Measurements from ENCODE around the gene SH2D1A. TPM values are rescaled to one million over a fixed set of nuclear protein-coding genes. Genes with fewer than 3 reads are reported as not detected.

Gene SH2D1A
- total and polyA plus RNA-seq, 3 donors from 2014 or later, result 0.82 TPM; not detected in 2

GRCh38 chrX:124343016-124343415 is 3.3 kb upstream of the SH2D1A start:
- TF ChIP-seq CTCF (IDR thresholded peaks at IDR 0.05) (no peak), POLR2A (IDR thresholded peaks at IDR 0.05) (no peak)
- H3K4me3 ChIP-seq, result no peak overlapping the region
- no peaks in the 10 kb centered on the region for H3K27me3 ChIP-seq
- intact Hi-C loops (cut with DNase I; ENCODE audit: low total_unique reads), result no loop called here
- no peaks in the 10 kb centered on the region for H3K9me3 ChIP-seq
- no peaks in the 10 kb centered on the region for H3K4me1 ChIP-seq
- no peaks in the 10 kb centered on the region for H3K36me3 ChIP-seq (ENCODE audit: low read depth, missing control alignments)
- no peak for DNase-seq
- no peak overlapping the region for H3K27ac ChIP-seq

DNA sequence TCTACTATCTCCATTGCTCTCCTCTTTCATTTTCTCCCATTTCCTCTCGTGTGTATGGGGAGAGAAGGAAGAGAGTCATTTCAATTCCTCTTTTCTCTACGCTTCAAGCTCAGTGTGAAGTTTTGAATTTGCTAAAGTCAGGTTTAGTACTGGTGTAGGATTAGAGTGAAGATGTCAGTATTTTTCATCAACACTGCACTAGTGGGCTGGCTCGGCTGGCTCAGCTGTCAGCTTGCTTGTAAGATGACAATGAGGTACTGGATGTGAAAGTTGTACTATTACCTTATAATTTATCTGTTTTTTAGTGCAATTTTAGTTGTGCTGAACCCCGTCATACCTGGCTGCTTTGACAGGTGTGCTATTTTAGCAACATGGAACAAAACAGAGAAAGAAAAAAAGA is 2.1 kb upstream of the SH2D1A start:
- Histone ChIP-seq H3K27ac (no peak overlapping the region), H3K27me3 (no peaks in the 10 kb centered on the region), H3K4me1 (no peaks in the 10 kb centered on the region), H3K4me3 (no peak overlapping the region), H3K9me3 (no peaks in the 10 kb centered on the region), H3K36me3 (ENCODE audit: low read depth, missing control alignments) (no peaks in the 10 kb centered on the region)
- intact Hi-C loops (cut with DNase I; ENCODE audit: low total_unique reads), result no loop called here
- TF ChIP-seq POLR2A (IDR thresholded peaks at IDR 0.05), result no peak
- TF ChIP-seq CTCF (IDR thresholded peaks at IDR 0.05), result no peak
- 78 to 85% methylated on average over 4 of the region's 4 CpGs for WGBS, 2 donors
- DNase-seq, result no peak

DNA sequence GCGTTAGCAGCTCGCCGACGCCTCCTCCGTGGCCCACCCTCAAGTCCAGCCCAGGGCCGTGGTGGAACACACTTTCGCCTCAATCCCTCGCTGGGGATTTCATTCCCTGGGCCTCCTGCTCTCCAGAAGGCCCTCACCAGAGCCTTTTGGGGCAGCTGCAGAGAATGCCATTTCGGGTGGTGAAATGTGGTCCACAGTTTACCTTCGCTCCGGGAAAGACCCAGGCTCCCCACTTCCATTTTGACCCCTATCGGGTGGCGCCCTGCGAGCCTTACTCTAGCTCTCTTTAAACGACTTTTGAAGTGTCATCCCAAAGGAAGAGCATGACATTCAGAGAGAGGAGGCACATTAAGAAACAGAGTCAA is 496 bp downstream of the SH2D1A start:
- Histone ChIP-seq H3K9me3 (no peaks in the 10 kb centered on the region), H3K27ac (no peak overlapping the region), H3K4me1 (no peaks in the 10 kb centered on the region), H3K27me3 (no peaks in the 10 kb centered on the region), H3K36me3 (ENCODE audit: low read depth, missing control alignments) (no peaks in the 10 kb centered on the region), H3K4me3 (no peak overlapping the region)
- intact Hi-C loops (cut with DNase I; ENCODE audit: low total_unique reads), result no loop called here
- 72 to 78% methylated on average over 8 to 15 of the region's 15 CpGs for WGBS, 2 donors
- TF ChIP-seq CTCF (IDR thresholded peaks at IDR 0.05) (no peak), POLR2A (IDR thresholded peaks at IDR 0.05) (no peak)
- no peak for DNase-seq

DNA sequence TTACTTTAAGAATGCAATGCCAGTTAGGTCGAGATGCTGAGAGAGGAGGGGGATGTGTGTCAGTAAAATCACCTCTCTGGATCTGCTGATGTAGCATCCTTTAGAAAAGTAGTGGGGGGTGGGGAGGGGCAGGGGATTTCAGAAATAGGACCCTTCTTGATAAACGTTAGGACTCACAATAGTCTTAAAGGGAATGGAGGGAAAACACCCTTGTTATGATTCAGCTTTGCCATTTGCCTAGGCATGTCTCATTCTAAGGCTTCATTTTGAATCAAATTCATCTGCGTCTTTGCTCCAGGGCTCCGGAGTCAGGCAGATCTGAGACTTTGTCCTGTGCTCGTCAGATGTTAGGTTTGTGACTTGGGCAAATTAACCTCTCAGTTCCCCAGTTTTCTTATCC is 879 bp downstream of the SH2D1A start:
- Histone ChIP-seq H3K4me1 (no peaks in the 10 kb centered on the region), H3K9me3 (no peaks in the 10 kb centered on the region), H3K36me3 (ENCODE audit: low read depth, missing control alignments) (no peaks in the 10 kb centered on the region), H3K27me3 (no peaks in the 10 kb centered on the region), H3K27ac (no peak overlapping the region), H3K4me3 (no peak overlapping the region)
- TF ChIP-seq POLR2A (IDR thresholded peaks at IDR 0.05) (no peak), CTCF (IDR thresholded peaks at IDR 0.05) (no peak)
- 40 to 42% methylated on average over 5 of the region's 5 CpGs for WGBS, 2 donors
- intact Hi-C loops (cut with DNase I; ENCODE audit: low total_unique reads), result no loop called here
- DNase-seq, result no peak

DNA sequence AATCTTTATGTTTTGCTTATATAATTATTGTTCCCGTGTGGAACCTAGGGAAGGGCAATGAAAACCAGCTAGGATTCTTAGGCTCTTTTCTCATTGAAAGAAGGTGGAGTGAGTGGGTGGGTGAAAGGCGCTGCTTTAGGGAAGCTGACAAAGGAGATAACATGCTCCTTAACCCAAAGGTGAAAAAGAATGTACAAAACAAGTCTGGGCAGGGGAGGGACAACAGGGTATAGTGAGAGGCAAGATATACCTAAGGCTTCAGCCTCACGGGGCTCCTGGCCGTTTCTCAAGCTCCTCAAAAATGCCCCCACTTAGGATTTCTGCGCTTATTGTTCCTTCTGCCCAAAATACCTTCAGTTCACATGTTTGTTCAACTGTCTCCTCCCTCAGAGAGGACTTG is 1.8 kb downstream of the SH2D1A start:
- TF ChIP-seq POLR2A (IDR thresholded peaks at IDR 0.05) (no peak), CTCF (IDR thresholded peaks at IDR 0.05) (no peak)
- no peak overlapping the region for H3K27ac ChIP-seq
- intact Hi-C loops (cut with DNase I; ENCODE audit: low total_unique reads), result no loop called here
- no peak overlapping the region for H3K4me3 ChIP-seq
- 72 to 83% methylated on average over 3 to 5 of the region's 5 CpGs for WGBS, 2 donors
- no peaks in the 10 kb centered on the region for H3K27me3 ChIP-seq
- no peaks in the 10 kb centered on the region for H3K4me1 ChIP-seq
- no peaks in the 10 kb centered on the region for H3K9me3 ChIP-seq
- no peak for DNase-seq
- H3K36me3 ChIP-seq (ENCODE audit: low read depth, missing control alignments), result no peaks in the 10 kb centered on the region
